Nephron (organoid): ENCODE measurements around the gene LPCAT1.
"Not testable (repeated sequence)": the region's sequence is repeated elsewhere in the genome, so short reads cannot be mapped to it uniquely, and the experiment has no call there.

Source experiments
- H3K27ac Mint-ChIP-seq, 3 experiments: 2 replicates each; pipeline ENCODE4 v1.8.0; 2020; ENCODE audit warnings: mixed read lengths in 3 of 3, mild to moderate bottlenecking in 2 of 3, moderate library complexity in 1 of 3
- H3K27me3 Mint-ChIP-seq: 2 replicates; pipeline ENCODE4 v1.8.0; 2021; ENCODE audit warnings: low read depth, mild to moderate bottlenecking, moderate library complexity, mixed read lengths
- H3K36me3 Mint-ChIP-seq: 2 replicates; pipeline ENCODE4 v1.8.0; 2020; ENCODE audit warnings: low read depth, mixed read lengths
- H3K4me1 Mint-ChIP-seq: 2 replicates; pipeline ENCODE4 v1.8.0; 2020; ENCODE audit warnings: mixed read lengths
- H3K4me3 Mint-ChIP-seq, 3 experiments: 2 replicates each; pipeline ENCODE4 v1.8.0; 2020; ENCODE audit warnings: mild to moderate bottlenecking in 3 of 3, mixed read lengths in 3 of 3, moderate library complexity in 2 of 3
- H3K9me3 Mint-ChIP-seq: 2 replicates; pipeline ENCODE4 v1.8.0; 2020; ENCODE audit warnings: mixed read lengths
- CTCF ChIP-seq, 3 experiments: fragments of 200-600 bp; sonication (generic); IDR thresholded peaks; one replicate each; pipeline ENCODE4 v1.5.0; 2021; ENCODE audit warnings: antibody characterized with exemption in 3 of 3; ENCODE audit not compliant: unreplicated experiment in 3 of 3

LPCAT1 gene

GRCh38 chr5:1543398-1544293 lies 19.9 kb upstream of the LPCAT1 start:
- H3K9me3 Mint-ChIP-seq = no peaks in the 10 kb centered on the region
- H3K27ac Mint-ChIP-seq = no peak overlapping the region
- no peak overlapping the region for H3K4me3 Mint-ChIP-seq
- H3K27me3 Mint-ChIP-seq = peaks cover 23% of the 10 kb centered on the region
- no peak for TF ChIP-seq CTCF (IDR thresholded peaks at IDR 0.05; ENCODE audit: unreplicated experiment in 3 of 3)
- peaks cover 13% of the 10 kb centered on the region for H3K4me1 Mint-ChIP-seq
- no peaks in the 10 kb centered on the region for H3K36me3 Mint-ChIP-seq

GRCh38 chr5:1542781-1543180 lies 19.0 kb upstream of the LPCAT1 start:
- no peak for TF ChIP-seq CTCF (IDR thresholded peaks at IDR 0.05; ENCODE audit: unreplicated experiment in 3 of 3)
- Mint-ChIP-seq H3K27ac (no peak overlapping the region), H3K36me3 (no peaks in the 10 kb centered on the region), H3K4me1 (peaks cover 13% of the 10 kb centered on the region), H3K4me3 (no peak overlapping the region), H3K9me3 (no peaks in the 10 kb centered on the region), H3K27me3 (peaks cover 23% of the 10 kb centered on the region)

GRCh38 chr5:1541702-1542400 lies 18.1 kb upstream of the LPCAT1 start:
- Mint-ChIP-seq H3K4me1 (peaks cover 13% of the 10 kb centered on the region), H3K27ac (peak overlapping the region in 2 of 3 experiments; percentile 32 to 83), H3K36me3 (no peaks in the 10 kb centered on the region), H3K9me3 (no peaks in the 10 kb centered on the region), H3K27me3 (peaks cover 20% of the 10 kb centered on the region), H3K4me3 (no peak overlapping the region)
- no peak for TF ChIP-seq CTCF (IDR thresholded peaks at IDR 0.05; ENCODE audit: unreplicated experiment in 3 of 3)

GRCh38 chr5:1540831-1541701 lies 17.3 kb upstream of the LPCAT1 start:
- no peak overlapping the region for H3K4me3 Mint-ChIP-seq
- H3K9me3 Mint-ChIP-seq = no peaks in the 10 kb centered on the region
- no peaks in the 10 kb centered on the region for H3K36me3 Mint-ChIP-seq
- H3K27me3 Mint-ChIP-seq = peaks cover 27% of the 10 kb centered on the region
- H3K27ac Mint-ChIP-seq = peak overlapping the region in 1 of 3 experiments; percentile 83
- peaks cover 13% of the 10 kb centered on the region for H3K4me1 Mint-ChIP-seq
- TF ChIP-seq CTCF (IDR thresholded peaks at IDR 0.05; ENCODE audit: unreplicated experiment in 3 of 3) = no peak

- H3K27me3 Mint-ChIP-seq = peaks cover 30% of the 10 kb centered on the region
- no peak overlapping the region for H3K4me3 Mint-ChIP-seq
- peaks cover 9% of the 10 kb centered on the region for H3K4me1 Mint-ChIP-seq
- no peaks in the 10 kb centered on the region for H3K36me3 Mint-ChIP-seq
- no peaks in the 10 kb centered on the region for H3K9me3 Mint-ChIP-seq
- no peak for TF ChIP-seq CTCF (IDR thresholded peaks at IDR 0.05; ENCODE audit: unreplicated experiment in 3 of 3)
- no peak overlapping the region for H3K27ac Mint-ChIP-seq
These were observed 16.4 kb upstream of the LPCAT1 start for GRCh38 chr5:1540166-1540565.

- peaks cover 29% of the 10 kb centered on the region for H3K27me3 Mint-ChIP-seq
- H3K9me3 Mint-ChIP-seq, H3K27ac Mint-ChIP-seq, H3K36me3 Mint-ChIP-seq, H3K4me1 Mint-ChIP-seq, H3K4me3 Mint-ChIP-seq: not testable (repeated sequence)
These were observed 15.8 kb upstream of the LPCAT1 start for GRCh38 chr5:1539393-1540161.
